K562 treated with DMSO at 1 percent for 24 hours (cell line): ENCODE results near the gene RAB6B. TPM values are rescaled to one million over a fixed set of nuclear protein-coding genes. Genes with fewer than 3 reads are reported as not detected.

ENCODE experiments used
- total RNA-seq: library from RNA; unstranded; fragments of 300-600 nt; gene quantifications from 2 replicates; pipeline ENCODE4 v1.2.3, GENCODE V29; 2022; ENCODE audit warnings: low read depth; ENCODE audit not compliant: insufficient read depth

Gene RAB6B
- 15.5 and 16.2 TPM in 2 replicates for total RNA-seq

GRCh38 chr3:133895208-133896001 is at the start of gene RAB6B:
Gene RAB6B, minus strand, starts transcription at chr3:133895882. Its CDS starts 416 bp downstream, at chr3:133895466.

DNA sequence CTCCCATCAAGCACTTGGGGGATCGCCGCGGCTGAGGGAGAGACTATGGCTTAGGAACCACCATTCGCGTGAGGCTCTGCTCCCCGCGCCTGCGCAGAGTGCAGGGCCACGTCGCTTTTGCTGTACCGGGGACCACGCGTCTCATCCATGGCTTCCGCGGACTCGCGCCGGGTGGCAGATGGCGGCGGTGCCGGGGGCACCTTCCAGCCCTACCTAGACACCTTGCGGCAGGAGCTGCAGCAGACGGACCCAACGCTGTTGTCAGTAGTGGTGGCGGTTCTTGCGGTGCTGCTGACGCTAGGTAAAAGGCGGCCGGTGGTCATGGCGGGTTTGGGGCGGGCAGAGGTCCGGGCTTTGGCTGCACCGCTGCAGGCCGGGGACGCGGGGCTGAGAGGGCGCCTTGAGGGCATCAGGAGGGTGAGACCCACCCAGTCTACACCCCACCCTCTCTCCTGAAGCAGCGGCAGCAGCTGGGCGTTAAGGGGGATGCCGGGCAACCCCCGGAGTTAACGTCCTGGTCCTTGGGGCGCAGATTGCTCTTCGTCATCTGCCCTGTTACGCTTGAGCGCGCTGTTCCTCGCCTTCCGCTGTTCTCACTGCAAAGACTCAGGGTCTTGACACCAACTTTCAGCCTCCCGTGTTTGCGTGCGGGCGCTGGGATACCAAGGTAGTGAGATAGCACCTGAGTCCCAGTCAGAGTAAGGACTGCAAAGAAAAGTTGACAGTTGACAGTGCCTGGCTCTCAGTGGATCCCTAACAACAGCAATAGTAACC is 89.8 kb downstream of the RAB6B start, which contains the start of gene SRPRB:
SRPRB (plus strand) TSS at position 114 of the 774 bp plus-strand sequence; CDS start at position 148, 34 bp downstream.

Other genes starting within 250 kb of the RAB6B start
- gene TOPBP1, start 233.9 kb downstream of the RAB6B start, total RNA-seq = 23.1 and 27.5 TPM in 2 replicates
- 3.4 and 7.0 TPM in 2 replicates for gene TF, start 149.5 kb downstream of the RAB6B start, total RNA-seq
- gene SRPRB, start 90.1 kb downstream of the RAB6B start, total RNA-seq = 14.6 and 16.4 TPM in 2 replicates
- not detected in 2 replicates for gene SLCO2A1, start 134.0 kb upstream of the RAB6B start, total RNA-seq